Nephron (organoid): ENCODE data around the gene RGS18.

ENCODE experiments used
- H3K27ac Mint-ChIP-seq, 3 experiments: 2 replicates each; pipeline ENCODE4 v1.8.0; 2020; ENCODE audit warnings: mixed read lengths in 3 of 3, mild to moderate bottlenecking in 2 of 3, moderate library complexity in 1 of 3
- H3K27me3 Mint-ChIP-seq: 2 replicates; pipeline ENCODE4 v1.8.0; 2021; ENCODE audit warnings: low read depth, mild to moderate bottlenecking, moderate library complexity, mixed read lengths
- H3K36me3 Mint-ChIP-seq: 2 replicates; pipeline ENCODE4 v1.8.0; 2020; ENCODE audit warnings: low read depth, mixed read lengths
- H3K4me1 Mint-ChIP-seq: 2 replicates; pipeline ENCODE4 v1.8.0; 2020; ENCODE audit warnings: mixed read lengths
- H3K4me3 Mint-ChIP-seq, 3 experiments: 2 replicates each; pipeline ENCODE4 v1.8.0; 2020; ENCODE audit warnings: mild to moderate bottlenecking in 3 of 3, mixed read lengths in 3 of 3, moderate library complexity in 2 of 3
- H3K9me3 Mint-ChIP-seq: 2 replicates; pipeline ENCODE4 v1.8.0; 2020; ENCODE audit warnings: mixed read lengths
- TF ChIP-seq, protein P1 (sequence below), 3 experiments: fragments of 200-600 bp; sonication (generic); IDR thresholded peaks; one replicate each; pipeline ENCODE4 v1.5.0; 2021; ENCODE audit warnings: antibody characterized with exemption in 3 of 3; ENCODE audit not compliant: unreplicated experiment in 3 of 3

The RGS18 gene

DNA sequence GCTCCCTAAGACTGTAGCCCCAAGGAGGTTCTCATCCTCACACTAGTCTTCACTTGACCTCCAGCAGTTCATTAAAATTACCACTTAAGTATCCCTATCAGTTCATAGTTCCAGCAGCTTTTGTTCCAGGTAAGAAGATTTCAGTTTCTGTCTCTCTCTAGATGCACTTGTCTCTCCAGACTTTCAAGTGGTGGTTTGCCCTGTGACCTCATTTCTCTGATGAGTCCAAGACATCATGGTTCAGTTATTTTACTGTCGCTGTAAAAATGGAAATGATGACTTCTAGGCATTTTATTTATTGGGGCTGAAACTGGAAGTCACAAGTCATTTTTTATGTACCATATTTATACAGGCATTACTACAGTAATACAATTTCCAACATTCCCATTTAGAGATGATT, 17.9 kb upstream of the RGS18 start:
- no peak overlapping the region for H3K27ac Mint-ChIP-seq
- H3K27me3 Mint-ChIP-seq, result no peaks in the 10 kb centered on the region
- no peaks in the 10 kb centered on the region for H3K9me3 Mint-ChIP-seq
- no peaks in the 10 kb centered on the region for H3K36me3 Mint-ChIP-seq
- TF ChIP-seq, protein P1, sequence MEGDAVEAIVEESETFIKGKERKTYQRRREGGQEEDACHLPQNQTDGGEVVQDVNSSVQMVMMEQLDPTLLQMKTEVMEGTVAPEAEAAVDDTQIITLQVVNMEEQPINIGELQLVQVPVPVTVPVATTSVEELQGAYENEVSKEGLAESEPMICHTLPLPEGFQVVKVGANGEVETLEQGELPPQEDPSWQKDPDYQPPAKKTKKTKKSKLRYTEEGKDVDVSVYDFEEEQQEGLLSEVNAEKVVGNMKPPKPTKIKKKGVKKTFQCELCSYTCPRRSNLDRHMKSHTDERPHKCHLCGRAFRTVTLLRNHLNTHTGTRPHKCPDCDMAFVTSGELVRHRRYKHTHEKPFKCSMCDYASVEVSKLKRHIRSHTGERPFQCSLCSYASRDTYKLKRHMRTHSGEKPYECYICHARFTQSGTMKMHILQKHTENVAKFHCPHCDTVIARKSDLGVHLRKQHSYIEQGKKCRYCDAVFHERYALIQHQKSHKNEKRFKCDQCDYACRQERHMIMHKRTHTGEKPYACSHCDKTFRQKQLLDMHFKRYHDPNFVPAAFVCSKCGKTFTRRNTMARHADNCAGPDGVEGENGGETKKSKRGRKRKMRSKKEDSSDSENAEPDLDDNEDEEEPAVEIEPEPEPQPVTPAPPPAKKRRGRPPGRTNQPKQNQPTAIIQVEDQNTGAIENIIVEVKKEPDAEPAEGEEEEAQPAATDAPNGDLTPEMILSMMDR (IDR thresholded peaks at IDR 0.05; ENCODE audit: unreplicated experiment in 3 of 3), result no peak
- no peak overlapping the region for H3K4me3 Mint-ChIP-seq
- H3K4me1 Mint-ChIP-seq, result no peaks in the 10 kb centered on the region

DNA sequence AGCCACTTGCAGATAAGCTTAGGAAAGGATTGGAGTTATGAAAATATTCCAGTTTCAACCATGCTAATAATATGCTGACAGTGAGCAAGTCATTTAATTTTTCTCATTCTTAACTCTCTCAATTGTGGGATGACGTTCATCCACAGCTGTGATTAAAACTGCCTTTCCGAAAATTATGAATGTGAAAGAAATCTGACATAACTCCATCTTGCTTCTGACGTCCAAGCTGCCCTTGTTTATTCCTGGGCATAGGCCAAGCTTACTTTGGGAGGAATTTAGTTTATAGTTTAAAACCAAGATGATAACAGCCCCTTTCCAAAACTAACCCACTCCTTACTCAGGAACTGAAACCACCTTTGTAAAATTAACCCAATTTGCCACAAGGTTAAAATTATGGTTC, 11.0 kb upstream of the RGS18 start:
- Mint-ChIP-seq H3K27ac (no peak overlapping the region), H3K36me3 (no peaks in the 10 kb centered on the region), H3K4me3 (no peak overlapping the region), H3K9me3 (no peaks in the 10 kb centered on the region), H3K4me1 (no peaks in the 10 kb centered on the region), H3K27me3 (no peaks in the 10 kb centered on the region)
- TF ChIP-seq, protein P1 (IDR thresholded peaks at IDR 0.05; ENCODE audit: unreplicated experiment in 3 of 3), result no peak

DNA sequence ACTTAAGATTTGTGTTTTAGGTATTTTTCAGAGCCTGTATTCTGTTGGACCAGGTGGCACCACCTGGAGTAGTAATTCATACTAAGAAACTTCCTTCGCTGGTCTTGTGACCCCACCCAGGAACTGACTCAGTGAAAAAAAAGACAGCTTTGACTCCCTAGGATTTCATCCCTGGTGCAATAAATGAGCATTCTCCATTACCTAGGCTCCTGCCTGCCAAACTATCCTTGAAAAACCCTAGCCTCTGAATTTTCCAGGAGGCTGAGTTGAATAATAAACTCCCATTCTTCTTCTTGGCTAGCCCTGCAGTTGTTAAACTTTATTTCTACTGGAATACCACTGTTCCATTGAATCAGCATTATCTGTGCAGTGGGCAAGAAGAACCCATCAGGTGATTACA, 10.6 kb upstream of the RGS18 start:
- no peaks in the 10 kb centered on the region for H3K4me1 Mint-ChIP-seq
- no peak overlapping the region for H3K27ac Mint-ChIP-seq
- H3K4me3 Mint-ChIP-seq, result no peak overlapping the region

DNA sequence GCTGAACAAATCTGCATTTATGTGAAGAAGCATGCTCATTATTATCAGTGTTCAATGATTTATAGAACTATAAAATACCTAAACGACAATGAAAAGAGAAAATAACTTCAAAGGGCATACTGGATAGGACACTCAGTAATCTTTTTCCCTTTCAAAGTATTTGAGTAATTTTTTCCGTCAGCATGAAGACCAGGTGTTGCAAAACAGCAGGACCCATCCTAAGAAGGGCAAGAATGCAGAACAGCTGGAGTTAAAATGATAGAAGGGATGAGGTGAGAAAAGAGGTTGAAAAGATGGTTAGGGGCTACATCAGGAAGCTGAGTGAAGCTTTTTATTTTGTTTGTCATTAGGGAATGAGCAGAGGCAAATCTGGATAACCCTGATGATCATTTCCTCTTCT, 7.1 kb upstream of the RGS18 start:
- Mint-ChIP-seq H3K36me3 (no peaks in the 10 kb centered on the region), H3K27ac (no peak overlapping the region), H3K4me1 (no peaks in the 10 kb centered on the region), H3K9me3 (no peaks in the 10 kb centered on the region), H3K4me3 (no peak overlapping the region), H3K27me3 (no peaks in the 10 kb centered on the region)
- TF ChIP-seq, protein P1 (IDR thresholded peaks at IDR 0.05; ENCODE audit: unreplicated experiment in 3 of 3), result no peak

More for the DNA sequence above, 10.6 kb upstream of the RGS18 start:
- no peaks in the 10 kb centered on the region for H3K9me3 Mint-ChIP-seq
- TF ChIP-seq, protein P1 (IDR thresholded peaks at IDR 0.05; ENCODE audit: unreplicated experiment in 3 of 3), result no peak
- no peaks in the 10 kb centered on the region for H3K36me3 Mint-ChIP-seq
- H3K27me3 Mint-ChIP-seq, result no peaks in the 10 kb centered on the region

DNA sequence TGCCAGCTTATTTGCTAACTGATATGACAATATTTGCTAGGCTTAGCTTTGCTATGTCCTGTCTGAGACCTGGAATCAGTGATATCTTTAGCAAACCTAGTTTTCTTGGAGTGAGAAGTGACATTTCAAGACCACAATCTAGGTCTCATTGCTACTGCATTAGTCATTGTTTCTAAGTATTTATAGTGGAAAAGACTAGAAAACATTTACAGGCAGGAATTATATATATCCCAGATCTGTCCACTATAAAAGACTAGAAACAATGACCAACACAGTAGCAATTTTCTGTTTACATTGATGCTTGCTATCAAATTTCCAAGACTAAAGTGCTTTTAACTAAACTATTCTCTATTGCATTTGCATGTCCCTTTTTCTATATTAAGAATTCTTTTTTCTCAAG, 5.0 kb upstream of the RGS18 start:
- Mint-ChIP-seq H3K9me3 (no peaks in the 10 kb centered on the region), H3K4me1 (no peaks in the 10 kb centered on the region), H3K36me3 (no peaks in the 10 kb centered on the region), H3K27ac (no peak overlapping the region), H3K27me3 (no peaks in the 10 kb centered on the region), H3K4me3 (no peak overlapping the region)
- TF ChIP-seq, protein P1 (IDR thresholded peaks at IDR 0.05; ENCODE audit: unreplicated experiment in 3 of 3), result no peak

DNA sequence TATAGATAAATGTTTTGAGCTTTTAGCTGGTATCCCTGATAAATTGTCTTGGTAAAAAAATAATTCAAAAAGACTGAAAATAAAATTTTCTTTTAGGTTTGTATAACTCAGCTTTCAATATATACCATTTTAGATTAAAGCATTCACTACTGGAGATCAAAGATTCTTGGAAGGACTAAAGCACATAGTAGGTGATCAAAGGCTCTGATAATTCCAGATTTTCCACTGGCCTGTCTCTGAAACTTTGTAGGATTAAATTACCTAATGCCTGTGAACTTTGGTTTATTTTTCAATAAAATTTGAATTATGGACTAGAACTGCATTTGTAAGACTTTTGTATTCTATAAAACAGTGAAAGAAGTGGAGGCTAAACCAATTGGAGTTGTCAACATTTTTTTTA, 1.2 kb upstream of the RGS18 start:
- Mint-ChIP-seq H3K27ac (no peak overlapping the region), H3K27me3 (no peaks in the 10 kb centered on the region)
- TF ChIP-seq, protein P1 (IDR thresholded peaks at IDR 0.05; ENCODE audit: unreplicated experiment in 3 of 3), result no peak

More for the DNA sequence above, 1.2 kb upstream of the RGS18 start:
- Mint-ChIP-seq H3K9me3 (no peaks in the 10 kb centered on the region), H3K4me1 (no peaks in the 10 kb centered on the region), H3K4me3 (no peak overlapping the region), H3K36me3 (no peaks in the 10 kb centered on the region)
